Neuron (in vitro differentiated cells): ENCODE measurements around the gene AFF4.

ENCODE experiments used
- H2AFZ ChIP-seq: one replicate; pipeline ENCODE4 v1.6.1; 2013; ENCODE audit warnings: low read depth, mild to moderate bottlenecking, inconsistent platforms, low read length, moderate library complexity
- H3K27me3 ChIP-seq: one replicate; pipeline ENCODE4 v1.6.1; 2013; ENCODE audit warnings: low read length; ENCODE audit not compliant: insufficient read depth
- H3K36me3 ChIP-seq: one replicate; pipeline ENCODE4 v1.6.1; 2013; ENCODE audit warnings: low read length; ENCODE audit not compliant: insufficient read depth
- H3K4me1 ChIP-seq: one replicate; pipeline ENCODE4 v1.6.1; 2013; ENCODE audit warnings: low read length; ENCODE audit not compliant: insufficient read depth
- H3K4me3 ChIP-seq: 2 replicates; pipeline ENCODE4 v1.5.1; 2013; ENCODE audit warnings: mild to moderate bottlenecking, low read length, moderate library complexity
- H3K9me3 ChIP-seq: one replicate; pipeline ENCODE4 v1.6.1; 2013; ENCODE audit warnings: low read length

Gene AFF4

GRCh38 chr5:132853323-132853722 is 110.1 kb downstream of the AFF4 start:
- Histone ChIP-seq H3K9me3 (no peaks in the 10 kb centered on the region), H3K36me3 (no peaks in the 10 kb centered on the region), H3K27me3 (peaks cover 11% of the 10 kb centered on the region), H2AFZ (no peak overlapping the region), H3K4me3 (no peak overlapping the region), H3K4me1 (no peaks in the 10 kb centered on the region)

- Histone ChIP-seq H3K36me3 (no peaks in the 10 kb centered on the region), H3K4me1 (no peaks in the 10 kb centered on the region), H3K9me3 (no peaks in the 10 kb centered on the region), H3K27me3 (peaks cover 11% of the 10 kb centered on the region), H2AFZ (no peak overlapping the region), H3K4me3 (no peak overlapping the region)
Observed at GRCh38 chr5:132850066-132850465, 113.4 kb downstream of the AFF4 start.

- Histone ChIP-seq H2AFZ (no peak overlapping the region), H3K4me1 (no peaks in the 10 kb centered on the region), H3K36me3 (no peaks in the 10 kb centered on the region), H3K9me3 (no peaks in the 10 kb centered on the region), H3K4me3 (no peak overlapping the region), H3K27me3 (peaks cover 13% of the 10 kb centered on the region)
Observed at GRCh38 chr5:132849347-132849746, 114.1 kb downstream of the AFF4 start.

DNA sequence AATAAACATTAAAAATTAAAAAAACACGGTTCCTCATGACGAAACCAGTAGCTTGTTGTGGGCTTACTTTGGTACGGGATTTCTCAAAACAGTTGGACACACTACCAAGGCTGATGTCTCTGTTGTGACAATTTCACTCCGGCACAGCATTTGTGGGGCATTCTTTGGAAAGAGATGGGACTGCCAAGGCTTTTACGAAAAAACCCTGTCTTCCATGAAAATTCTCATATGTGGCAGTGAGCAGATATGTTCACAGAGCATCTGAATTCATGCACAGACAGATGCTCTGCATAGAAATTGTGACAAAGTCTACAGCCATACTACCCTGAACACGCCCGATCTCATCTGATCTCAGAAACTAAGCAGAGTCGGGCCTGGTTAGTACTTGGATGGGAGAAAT is 115.2 kb downstream of the AFF4 start:
- H3K27me3 ChIP-seq, result peaks cover 13% of the 10 kb centered on the region
- H3K36me3 ChIP-seq, result no peaks in the 10 kb centered on the region
- no peaks in the 10 kb centered on the region for H3K4me1 ChIP-seq
- no peak overlapping the region for H3K4me3 ChIP-seq
- no peak overlapping the region for H2AFZ ChIP-seq
- H3K9me3 ChIP-seq, result no peaks in the 10 kb centered on the region

- Histone ChIP-seq H2AFZ (no peak overlapping the region), H3K4me3 (no peak overlapping the region), H3K9me3 (no peaks in the 10 kb centered on the region), H3K27me3 (peaks cover 25% of the 10 kb centered on the region), H3K4me1 (peaks cover 5% of the 10 kb centered on the region), H3K36me3 (no peaks in the 10 kb centered on the region)
Observed at GRCh38 chr5:132841305-132841704, 122.1 kb downstream of the AFF4 start.

GRCh38 chr5:132840896-132841295 is 122.5 kb downstream of the AFF4 start:
- Histone ChIP-seq H3K4me3 (no peak overlapping the region), H3K36me3 (no peaks in the 10 kb centered on the region), H2AFZ (no peak overlapping the region), H3K9me3 (no peaks in the 10 kb centered on the region), H3K4me1 (peaks cover 5% of the 10 kb centered on the region), H3K27me3 (peaks cover 27% of the 10 kb centered on the region)

DNA sequence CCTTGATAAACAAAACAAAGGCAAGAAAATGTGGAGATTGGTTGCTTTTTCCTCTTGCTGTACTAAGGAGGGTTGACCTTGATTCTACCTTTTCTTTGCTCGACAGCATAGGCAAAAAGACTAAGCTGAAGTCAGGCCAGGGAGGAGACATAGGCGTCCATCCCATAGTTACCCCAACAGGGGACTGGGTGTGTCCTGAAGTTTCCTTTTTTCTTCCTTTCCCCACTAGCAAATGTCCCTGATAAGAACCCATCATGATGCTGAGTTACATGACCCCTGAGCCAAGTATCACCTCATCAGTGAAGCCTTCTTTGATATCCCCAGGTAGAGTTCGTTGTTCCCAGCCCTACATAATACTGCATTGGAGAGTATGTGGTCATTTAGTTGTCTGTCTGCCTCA is 123.1 kb downstream of the AFF4 start:
- Histone ChIP-seq H3K27me3 (peaks cover 27% of the 10 kb centered on the region), H2AFZ (no peak overlapping the region), H3K4me1 (peaks cover 5% of the 10 kb centered on the region), H3K4me3 (no peak overlapping the region), H3K9me3 (no peaks in the 10 kb centered on the region), H3K36me3 (no peaks in the 10 kb centered on the region)

GRCh38 chr5:132839426-132840301 is 123.8 kb downstream of the AFF4 start:
- Histone ChIP-seq H2AFZ (no peak overlapping the region), H3K9me3 (no peaks in the 10 kb centered on the region), H3K36me3 (no peaks in the 10 kb centered on the region), H3K4me3 (no peak overlapping the region), H3K27me3 (peaks cover 25% of the 10 kb centered on the region), H3K4me1 (peaks cover 5% of the 10 kb centered on the region)

- Histone ChIP-seq H3K4me1 (peaks cover 5% of the 10 kb centered on the region), H3K36me3 (no peaks in the 10 kb centered on the region), H3K9me3 (no peaks in the 10 kb centered on the region), H3K27me3 (peaks cover 32% of the 10 kb centered on the region), H2AFZ (no peak overlapping the region), H3K4me3 (no peak overlapping the region)
Observed at GRCh38 chr5:132838516-132839282, 124.7 kb downstream of the AFF4 start.

DNA sequence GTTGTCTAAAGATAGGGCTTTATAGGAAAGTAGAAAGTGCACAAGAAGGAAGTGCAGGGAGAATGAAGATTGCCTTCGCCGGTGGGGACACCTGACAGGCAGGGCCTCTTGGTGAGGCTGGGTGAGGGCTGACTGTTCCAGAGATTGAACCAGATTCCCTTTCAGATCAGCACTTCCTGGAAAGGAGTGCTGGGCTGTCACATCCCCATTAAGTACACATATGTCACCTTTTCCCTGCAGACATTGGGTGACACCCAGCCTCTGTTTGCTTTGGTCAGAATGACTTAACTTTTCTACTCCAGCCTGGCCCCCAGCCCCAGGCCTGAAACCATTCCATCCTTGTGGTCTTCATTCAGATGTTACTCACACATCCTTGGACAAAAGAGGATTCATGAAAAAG is 125.6 kb downstream of the AFF4 start:
- no peak overlapping the region for H3K4me3 ChIP-seq
- H3K9me3 ChIP-seq, result no peaks in the 10 kb centered on the region
- H3K4me1 ChIP-seq, result peaks cover 5% of the 10 kb centered on the region
- no peaks in the 10 kb centered on the region for H3K36me3 ChIP-seq
- H3K27me3 ChIP-seq, result peaks cover 40% of the 10 kb centered on the region
- no peak overlapping the region for H2AFZ ChIP-seq

DNA sequence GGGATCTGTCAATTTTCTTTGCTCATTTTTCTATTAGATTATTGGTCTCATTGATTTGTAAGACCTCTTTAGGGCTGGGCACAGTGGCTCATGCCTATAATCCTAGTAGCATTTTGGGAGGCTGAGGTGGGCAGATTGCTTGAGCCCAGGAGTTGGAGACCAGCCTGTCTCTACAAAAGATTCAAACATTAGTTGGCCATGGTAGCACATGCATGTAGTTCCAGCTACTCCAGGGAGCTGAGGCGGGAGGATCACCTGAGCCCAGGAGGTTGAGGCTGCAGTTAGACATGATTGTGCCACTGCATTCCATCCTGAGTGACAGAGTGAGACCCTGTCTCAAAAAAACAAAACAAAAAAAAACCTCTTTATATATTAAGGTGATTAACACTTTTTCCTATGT is 126.6 kb downstream of the AFF4 start:
- H3K27me3 ChIP-seq, result peaks cover 45% of the 10 kb centered on the region
- H3K9me3 ChIP-seq, result no peaks in the 10 kb centered on the region
- H2AFZ ChIP-seq, result no peak overlapping the region
- H3K36me3 ChIP-seq, result no peaks in the 10 kb centered on the region
- peaks cover 5% of the 10 kb centered on the region for H3K4me1 ChIP-seq
- H3K4me3 ChIP-seq, result no peak overlapping the region

DNA sequence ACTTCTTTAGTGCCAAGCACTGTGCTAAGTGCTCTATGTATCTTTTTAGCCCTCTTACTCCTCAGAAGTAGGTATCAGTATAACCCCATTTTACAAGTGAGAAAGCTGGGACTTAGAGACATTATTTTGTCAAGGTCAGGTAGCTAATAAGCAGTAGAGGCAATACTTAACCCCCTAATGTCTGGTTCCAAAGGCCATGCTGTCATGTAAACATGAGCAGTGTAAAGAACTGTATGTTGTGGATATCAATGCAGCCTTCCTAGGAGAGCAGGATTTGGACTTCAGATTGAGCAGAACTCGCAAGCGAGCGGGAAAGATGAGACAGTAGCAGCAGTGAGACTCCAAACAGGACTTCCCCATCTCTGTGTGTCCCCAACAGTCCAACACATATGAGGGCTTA is 129.4 kb downstream of the AFF4 start:
- no peaks in the 10 kb centered on the region for H3K4me1 ChIP-seq
- H2AFZ ChIP-seq, result no peak overlapping the region
- H3K4me3 ChIP-seq, result no peak overlapping the region
- H3K27me3 ChIP-seq, result peaks cover 54% of the 10 kb centered on the region
- no peaks in the 10 kb centered on the region for H3K9me3 ChIP-seq
- no peaks in the 10 kb centered on the region for H3K36me3 ChIP-seq

DNA sequence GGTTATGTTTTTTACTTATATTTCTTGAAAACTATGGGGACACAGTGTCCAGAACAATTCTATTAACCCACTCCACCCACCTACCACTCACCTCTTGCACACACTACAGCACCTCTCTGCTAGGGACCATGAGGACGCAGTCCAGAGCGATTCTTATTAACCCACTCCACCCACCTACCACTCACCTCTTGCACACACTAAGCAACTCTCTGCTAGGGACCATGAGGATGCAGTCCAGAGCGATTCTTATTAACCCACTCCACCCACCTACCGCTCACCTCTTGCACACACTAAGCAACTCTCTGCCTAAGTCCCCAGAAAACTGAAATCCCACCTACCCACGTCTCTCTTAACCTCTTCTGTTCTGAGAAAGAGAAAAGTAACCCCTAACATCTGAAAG is 130.8 kb downstream of the AFF4 start:
- no peaks in the 10 kb centered on the region for H3K9me3 ChIP-seq
- H2AFZ ChIP-seq, result no peak overlapping the region
- H3K4me3 ChIP-seq, result no peak overlapping the region
- peaks cover 62% of the 10 kb centered on the region for H3K27me3 ChIP-seq
- no peaks in the 10 kb centered on the region for H3K36me3 ChIP-seq
- no peaks in the 10 kb centered on the region for H3K4me1 ChIP-seq
